Fibroblast of the conjunctiva (primary cell): Measurements from ENCODE around the gene CLK3.
"Not testable (repeated sequence)": the region's sequence is repeated elsewhere in the genome, so short reads cannot be mapped to it uniquely, and the experiment has no call there.

Source experiments
- DNase-seq: peaks from one replicate; pipeline ENCODE4 v3.0.0-alpha.2; 2010; ENCODE audit warnings: low read depth

Gene CLK3

GRCh38 chr15:74642734-74643664, 27.4 kb downstream of the CLK3 start:
- DNase-seq, result peak; percentile 17

GRCh38 chr15:74643665-74644204, 28.1 kb downstream of the CLK3 start:
- DNase-seq, result no peak

GRCh38 chr15:74646480-74646879, 30.8 kb downstream of the CLK3 start:
- DNase-seq, result no peak

GRCh38 chr15:74648051-74648842, 32.6 kb downstream of the CLK3 start:
- DNase-seq, result no peak

GRCh38 chr15:74651242-74651741, 35.7 kb downstream of the CLK3 start:
- DNase-seq, result no peak

GRCh38 chr15:74653426-74654102, 37.9 kb downstream of the CLK3 start:
- DNase-seq, result peak; percentile 64

GRCh38 chr15:74655424-74655823, 39.8 kb downstream of the CLK3 start:
- no peak for DNase-seq

- DNase-seq, result no peak
Measured at GRCh38 chr15:74656935-74657535, 41.4 kb downstream of the CLK3 start.

- DNase-seq, result no peak
Measured at GRCh38 chr15:74657846-74658245, 42.2 kb downstream of the CLK3 start.

- not testable (repeated sequence) for DNase-seq
Measured at GRCh38 chr15:74661280-74661679, 45.6 kb downstream of the CLK3 start.

- no peak for DNase-seq
Measured at GRCh38 chr15:74662064-74662860, 46.6 kb downstream of the CLK3 start.

- DNase-seq, result no peak
Measured at GRCh38 chr15:74663303-74664027, 47.8 kb downstream of the CLK3 start.

GRCh38 chr15:74664028-74664616, 48.5 kb downstream of the CLK3 start:
- no peak for DNase-seq

GRCh38 chr15:74664670-74665069, 49.0 kb downstream of the CLK3 start:
- DNase-seq, result no peak

- no peak for DNase-seq
Measured at GRCh38 chr15:74667975-74668374, 52.3 kb downstream of the CLK3 start.

GRCh38 chr15:74669627-74670026, 54.0 kb downstream of the CLK3 start:
- DNase-seq, result no peak

GRCh38 chr15:74674161-74674560, 58.5 kb downstream of the CLK3 start:
- DNase-seq, result no peak

- DNase-seq, result no peak
Measured at GRCh38 chr15:74676801-74677200, 61.2 kb downstream of the CLK3 start.
